Measurements from ENCODE around the gene PTGDS.

PTGDS gene

DNA sequence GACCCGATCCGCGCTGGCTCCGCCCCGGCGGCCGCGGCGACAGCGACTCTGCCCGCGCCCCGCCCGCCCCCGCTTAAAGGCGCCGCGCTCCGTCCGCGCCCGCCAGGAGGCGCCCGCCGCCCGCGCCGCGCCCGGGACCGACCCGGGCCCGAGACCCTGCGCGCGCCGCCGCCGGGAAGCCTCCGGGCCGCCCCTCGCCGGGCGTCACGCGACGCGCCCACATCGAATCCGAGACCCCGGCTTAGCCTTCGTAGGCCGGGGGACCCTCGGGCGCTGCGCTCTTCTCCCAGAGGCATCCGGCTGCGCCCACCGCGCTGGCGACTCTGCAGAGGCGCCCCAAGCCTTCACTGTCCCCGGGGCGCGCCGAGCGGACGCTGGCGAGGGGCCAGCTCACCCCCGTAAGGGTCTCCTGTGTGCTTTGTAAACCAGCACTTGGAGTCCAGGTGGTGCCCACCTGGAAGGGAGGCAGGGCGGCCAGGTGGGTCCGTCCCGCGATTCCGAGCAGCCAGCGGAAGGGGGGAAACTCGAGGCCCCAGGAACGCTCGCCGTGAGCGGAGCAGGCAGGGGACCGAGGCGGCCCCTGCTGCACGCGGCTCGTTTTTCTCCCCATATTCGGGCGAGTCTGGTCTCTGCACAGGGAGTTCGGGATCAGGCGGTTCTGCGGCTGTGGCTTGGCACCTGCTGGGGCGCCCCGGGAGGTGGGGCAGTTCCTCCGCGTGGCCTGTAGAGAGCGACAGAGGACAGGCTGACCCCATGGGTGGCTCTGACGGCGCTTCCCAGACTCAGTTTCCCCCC is 51.2 kb downstream of the PTGDS start (continued):
- TF ChIP-seq YY2 (tag by site-specific recombination; IDR thresholded peaks at IDR 0.05) = no peak
- 0 out of 2 replicates have a peak, but pooled peaks have one; percentile 26 for TF ChIP-seq ZSCAN30 (tag by site-specific recombination; IDR thresholded peaks at IDR 0.05)
- TF ChIP-seq TRIM28 (IDR thresholded peaks at IDR 0.05; ENCODE audit: borderline replicate concordance, low read length) = no peak
- TF ChIP-seq ZIC2 (tag by site-specific recombination; IDR thresholded peaks at IDR 0.05) = peak; percentile 91
- TF ChIP-seq BCL11B (tag by site-specific recombination; IDR thresholded peaks at IDR 0.05; ENCODE audit: low read depth) = peak; percentile 63; the same call in 1 of the 2 replicates
- TF ChIP-seq, protein P1, sequence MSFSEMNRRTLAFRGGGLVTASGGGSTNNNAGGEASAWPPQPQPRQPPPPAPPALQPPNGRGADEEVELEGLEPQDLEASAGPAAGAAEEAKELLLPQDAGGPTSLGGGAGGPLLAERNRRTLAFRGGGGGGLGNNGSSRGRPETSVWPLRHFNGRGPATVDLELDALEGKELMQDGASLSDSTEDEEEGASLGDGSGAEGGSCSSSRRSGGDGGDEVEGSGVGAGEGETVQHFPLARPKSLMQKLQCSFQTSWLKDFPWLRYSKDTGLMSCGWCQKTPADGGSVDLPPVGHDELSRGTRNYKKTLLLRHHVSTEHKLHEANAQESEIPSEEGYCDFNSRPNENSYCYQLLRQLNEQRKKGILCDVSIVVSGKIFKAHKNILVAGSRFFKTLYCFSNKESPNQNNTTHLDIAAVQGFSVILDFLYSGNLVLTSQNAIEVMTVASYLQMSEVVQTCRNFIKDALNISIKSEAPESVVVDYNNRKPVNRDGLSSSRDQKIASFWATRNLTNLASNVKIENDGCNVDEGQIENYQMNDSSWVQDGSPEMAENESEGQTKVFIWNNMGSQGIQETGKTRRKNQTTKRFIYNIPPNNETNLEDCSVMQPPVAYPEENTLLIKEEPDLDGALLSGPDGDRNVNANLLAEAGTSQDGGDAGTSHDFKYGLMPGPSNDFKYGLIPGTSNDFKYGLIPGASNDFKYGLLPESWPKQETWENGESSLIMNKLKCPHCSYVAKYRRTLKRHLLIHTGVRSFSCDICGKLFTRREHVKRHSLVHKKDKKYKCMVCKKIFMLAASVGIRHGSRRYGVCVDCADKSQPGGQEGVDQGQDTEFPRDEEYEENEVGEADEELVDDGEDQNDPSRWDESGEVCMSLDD (tag by site-specific recombination; IDR thresholded peaks at IDR 0.05) = peak; percentile 87
- TF ChIP-seq ELK4 (IDR thresholded peaks at IDR 0.05; ENCODE audit: borderline replicate concordance, low read depth, low read length) = no peak
- TF ChIP-seq ZNF19 (tag by site-specific recombination; IDR thresholded peaks at IDR 0.05; ENCODE audit: low read depth) = no peak

GRCh38 chr9:137029058-137029936 is 52.0 kb downstream of the PTGDS start:
- Histone ChIP-seq H3K36me3 (ENCODE audit: control insufficient read depth in 2 of 2, insufficient read depth in 1 of 2, low read length in 2 of 2) (no peaks in the 10 kb centered on the region), H3K9me3 (ENCODE audit: control insufficient read depth, insufficient read depth, low read depth, low read length) (no peaks in the 10 kb centered on the region), H3K4me3 (ENCODE audit: low read depth, low read length) (no peak overlapping the region), H3K27ac (ENCODE audit: extremely low read depth, low read depth, low read length) (no peak overlapping the region), H3K4me1 (ENCODE audit: control insufficient read depth, insufficient read depth, low read length) (peaks cover 2% of the 10 kb centered on the region; the same call in 1 of the 2 replicates)
- POLR2A ChIA-PET = interaction anchor here (0.5 to 1.7 kb wide), 13 partner anchors 10 to 235 kb away, joined by 3 to 8 read pairs (median 3); partner anchors contain the start of genes CLIC3, PAXX and TUBB4B
- CTCF ChIA-PET = interaction anchor here (0.5 to 5.8 kb wide), 89 partner anchors 8 to 964 kb away, joined by 3 to 86 read pairs (median 5); partner anchors contain the start of genes C8G, CLIC3, LCN15 and NPDC1
- TF ChIP-seq ZNF704 (tag by site-specific recombination; IDR thresholded peaks at IDR 0.05) = no peak
- no peak for TF ChIP-seq SALL2 (tag by site-specific recombination; IDR thresholded peaks at IDR 0.05; ENCODE audit: borderline replicate concordance)
- no peak for TF ChIP-seq ZNF169 (tag by site-specific recombination; IDR thresholded peaks at IDR 0.05)
- no peak for TF ChIP-seq PRDM1 (tag by site-specific recombination; IDR thresholded peaks at IDR 0.05)
- peak; percentile 60; the same call in 1 of the 2 replicates for TF ChIP-seq BCL11A (tag by site-specific recombination; IDR thresholded peaks at IDR 0.05; ENCODE audit: low read depth)
- peak; percentile 68 for TF ChIP-seq ZBTB8A (tag by site-specific recombination; IDR thresholded peaks at IDR 0.05)
- TF ChIP-seq RBAK (tag by site-specific recombination; IDR thresholded peaks at IDR 0.05) = no peak
- TF ChIP-seq ZBTB49 (tag by site-specific recombination; IDR thresholded peaks at IDR 0.05; ENCODE audit: low read depth) = no peak
- TF ChIP-seq YY1 (tag by site-specific recombination; IDR thresholded peaks at IDR 0.05) = no peak
- TF ChIP-seq ZNF585B (tag by site-specific recombination; IDR thresholded peaks at IDR 0.05) = no peak
- no peak for TF ChIP-seq ZNF248 (tag by site-specific recombination; IDR thresholded peaks at IDR 0.05)
- TF ChIP-seq ZNF239 (tag by site-specific recombination; IDR thresholded peaks at IDR 0.05) = no peak
- no peak for TF ChIP-seq ZNF830 (tag by site-specific recombination; IDR thresholded peaks at IDR 0.05; ENCODE audit: low read depth)
- TF ChIP-seq ZNF140 (tag by site-specific recombination; IDR thresholded peaks at IDR 0.05) = no peak
- TF ChIP-seq ZSCAN16 (tag by site-specific recombination; IDR thresholded peaks at IDR 0.05) = no peak
- TF ChIP-seq ZSCAN30 (tag by site-specific recombination; IDR thresholded peaks at IDR 0.05) = no peak
- peak; percentile 19; the same call in 1 of the 2 replicates for TF ChIP-seq ZNF394 (tag by site-specific recombination; IDR thresholded peaks at IDR 0.05; ENCODE audit: borderline replicate concordance)
- TF ChIP-seq ZFHX2 (tag by site-specific recombination; conservative IDR thresholded peaks at IDR 0.05) = no peak
- no peak for TF ChIP-seq SCRT1 (tag by site-specific recombination; IDR thresholded peaks at IDR 0.05; ENCODE audit: borderline replicate concordance)
- TF ChIP-seq ZNF560 (tag by site-specific recombination; IDR thresholded peaks at IDR 0.05; ENCODE audit: borderline replicate concordance) = no peak
- no peak for TF ChIP-seq ZSCAN23 (tag by site-specific recombination; IDR thresholded peaks at IDR 0.05)

Measured in HEK293 (cell line).